ENCODE measurements around the gene SNX20. TPM values are rescaled to one million over a fixed set of nuclear protein-coding genes. Genes with fewer than 3 reads are reported as not detected.

The SNX20 gene
- total RNA-seq, 2 donors from 2014 or later, result 44.0 to 58.9 TPM

DNA sequence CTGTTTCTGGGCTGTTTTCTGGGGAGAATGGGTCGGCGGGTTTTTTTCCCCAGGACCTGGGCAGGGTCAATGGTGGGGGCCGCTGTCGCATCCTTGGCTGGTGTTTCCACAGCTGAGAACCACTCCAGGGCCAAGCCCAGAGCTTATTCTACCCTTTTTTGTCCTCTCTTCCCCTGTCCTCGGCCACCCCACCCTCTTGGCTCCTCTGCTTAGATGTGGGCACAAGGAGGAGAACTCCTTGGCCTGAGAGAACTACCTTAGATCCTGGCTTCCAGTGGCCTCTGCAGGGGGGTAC, 16.3 kb upstream of the SNX20 start:
- ATAC-seq (no peak), DNase-seq (no peak)
- H3K36me3 Mint-ChIP-seq (ENCODE audit: low read depth), result peaks cover 3% of the 10 kb centered on the region
- no peaks in the 10 kb centered on the region for H3K27me3 Mint-ChIP-seq
- peak overlapping the region; percentile 92 for H3K4me3 Mint-ChIP-seq
- peaks cover 70% of the 10 kb centered on the region for H3K4me1 Mint-ChIP-seq
- peak overlapping the region; percentile 98 for H3K27ac Mint-ChIP-seq
- no peaks in the 10 kb centered on the region for H3K9me3 ChIP-seq (ENCODE audit: control insufficient read depth, low read length, poor library complexity, severe bottlenecking)

DNA sequence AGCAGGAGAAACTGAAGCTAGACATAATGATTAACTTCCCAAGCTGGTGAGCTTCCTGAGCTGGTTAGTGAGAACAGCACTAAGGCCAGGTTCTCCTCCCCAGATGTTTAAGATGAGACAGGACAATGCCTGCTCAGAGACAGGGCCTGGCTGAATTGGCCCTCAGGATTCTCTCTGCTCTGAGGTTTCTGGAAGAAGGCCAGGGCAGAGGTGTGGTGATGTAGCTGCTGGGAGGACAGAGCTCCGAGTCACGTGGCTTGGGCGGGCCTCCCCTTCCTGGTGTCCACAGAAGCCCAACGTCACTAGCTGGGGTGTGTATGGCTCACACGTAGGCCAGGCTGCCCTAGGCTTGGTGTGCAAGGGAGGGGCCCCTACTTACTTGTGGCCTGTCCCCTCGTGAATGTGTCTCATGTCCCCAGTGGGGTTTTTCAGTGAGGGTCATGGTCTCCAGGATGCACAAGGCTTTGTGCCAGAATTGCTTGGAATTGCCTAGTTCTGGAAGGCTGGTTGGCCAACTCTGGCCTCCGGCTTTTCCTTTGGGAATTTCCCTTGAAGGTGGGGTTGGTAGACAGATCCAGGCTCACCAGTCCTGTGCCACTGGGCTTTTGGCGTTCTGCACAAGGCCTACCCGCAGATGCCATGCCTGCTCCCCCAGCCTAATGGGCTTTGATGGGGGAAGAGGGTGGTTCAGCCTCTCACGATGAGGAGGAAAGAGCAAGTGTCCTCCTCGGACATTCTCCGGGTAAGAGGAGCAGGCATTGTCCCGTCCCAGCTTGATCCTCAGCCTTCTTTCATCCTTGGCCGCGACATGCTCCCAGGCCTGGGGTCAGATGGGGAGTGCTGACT, 15.7 kb upstream of the SNX20 start:
- ATAC-seq (peak; percentile 70), DNase-seq (peak; percentile 32 to 36 (median 35))
- peaks cover 3% of the 10 kb centered on the region for H3K36me3 Mint-ChIP-seq (ENCODE audit: low read depth)
- peaks cover 71% of the 10 kb centered on the region for H3K4me1 Mint-ChIP-seq
- H3K27ac Mint-ChIP-seq, result peak overlapping the region; percentile 98
- no peaks in the 10 kb centered on the region for H3K9me3 ChIP-seq (ENCODE audit: control insufficient read depth, low read length, poor library complexity, severe bottlenecking)
- no peaks in the 10 kb centered on the region for H3K27me3 Mint-ChIP-seq
- H3K4me3 Mint-ChIP-seq, result peak overlapping the region; percentile 92

DNA sequence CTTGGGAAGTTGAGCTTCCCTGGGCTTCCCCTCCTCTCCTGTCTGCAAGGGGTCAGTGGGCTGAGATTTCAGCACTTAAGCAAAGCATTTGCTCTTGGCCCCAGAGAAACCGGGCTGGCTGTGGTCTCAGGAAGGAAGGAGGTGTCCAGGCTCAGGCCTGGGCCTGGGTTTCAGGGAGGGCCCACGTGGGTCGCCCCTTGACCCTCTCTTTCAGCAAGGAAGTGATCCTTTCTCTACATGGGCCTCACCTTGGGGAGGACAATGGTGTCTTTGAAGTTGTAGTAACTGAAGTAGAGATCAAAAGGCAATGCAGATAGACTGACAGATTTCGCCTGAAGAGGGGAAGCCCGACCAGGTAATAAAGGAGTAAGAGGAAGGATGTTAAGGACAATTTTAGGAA, 15.0 kb upstream of the SNX20 start:
- DNase-seq (no peak), ATAC-seq (no peak)
- Mint-ChIP-seq H3K36me3 (ENCODE audit: low read depth) (peaks cover 3% of the 10 kb centered on the region), H3K4me1 (peaks cover 68% of the 10 kb centered on the region), H3K27me3 (no peaks in the 10 kb centered on the region), H3K4me3 (peak overlapping the region; percentile 92), H3K27ac (peak overlapping the region; percentile 98)
- no peaks in the 10 kb centered on the region for H3K9me3 ChIP-seq (ENCODE audit: control insufficient read depth, low read length, poor library complexity, severe bottlenecking)

DNA sequence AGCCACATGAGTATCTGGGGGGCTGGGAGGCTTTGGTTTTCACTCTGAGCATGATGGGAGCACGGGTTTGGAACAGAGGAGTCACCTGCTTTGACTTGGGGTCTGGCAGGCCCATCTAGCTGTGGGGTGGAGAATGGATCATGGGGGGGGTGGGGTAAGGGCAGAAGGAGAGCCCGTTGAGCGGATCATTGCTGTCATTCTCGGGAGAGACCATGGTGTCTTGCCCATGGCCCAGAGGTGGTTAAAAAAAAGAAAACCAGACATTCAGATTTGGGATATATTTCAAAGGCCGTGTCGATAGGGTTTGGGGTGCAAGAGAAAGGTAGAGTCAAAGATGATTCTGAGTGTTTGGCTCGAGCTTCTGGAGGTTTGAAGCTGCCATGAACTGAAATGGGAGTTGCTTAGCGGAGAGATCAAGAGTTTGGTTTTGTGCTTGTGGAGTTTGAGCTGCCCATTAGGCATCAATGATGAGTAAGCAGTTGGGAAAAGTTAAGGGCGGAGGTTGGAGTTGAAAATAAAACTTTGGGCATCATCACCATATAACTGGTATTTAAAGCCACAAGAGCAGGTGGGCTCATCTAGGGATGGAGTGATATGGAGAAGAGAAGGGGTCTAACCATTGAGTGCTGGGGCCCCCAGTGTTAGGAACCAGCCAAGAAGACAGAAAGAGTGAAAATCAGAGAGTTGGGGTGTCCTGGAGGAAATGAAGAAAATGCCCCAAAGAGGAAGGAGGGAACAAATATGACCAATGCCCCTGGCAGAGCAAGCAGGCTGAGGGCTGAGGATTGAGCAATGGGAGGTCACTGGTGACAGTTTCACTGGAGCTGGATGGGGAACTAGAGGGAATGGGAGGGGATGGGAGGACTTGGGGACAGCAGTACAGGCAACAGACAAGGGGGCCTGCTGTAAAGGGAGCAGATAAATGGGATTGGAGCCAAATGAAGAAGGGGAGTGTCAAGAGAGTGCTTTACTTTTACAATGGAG, 14.2 kb upstream of the SNX20 start:
- no peaks in the 10 kb centered on the region for H3K27me3 Mint-ChIP-seq
- H3K36me3 Mint-ChIP-seq (ENCODE audit: low read depth), result peaks cover 3% of the 10 kb centered on the region
- H3K27ac Mint-ChIP-seq, result peak overlapping the region; percentile 98
- peaks cover 73% of the 10 kb centered on the region for H3K4me1 Mint-ChIP-seq
- peak overlapping the region; percentile 93 for H3K4me3 Mint-ChIP-seq
- DNase-seq (no peak), ATAC-seq (no peak)
- H3K9me3 ChIP-seq (ENCODE audit: control insufficient read depth, low read length, poor library complexity, severe bottlenecking), result no peaks in the 10 kb centered on the region

DNA sequence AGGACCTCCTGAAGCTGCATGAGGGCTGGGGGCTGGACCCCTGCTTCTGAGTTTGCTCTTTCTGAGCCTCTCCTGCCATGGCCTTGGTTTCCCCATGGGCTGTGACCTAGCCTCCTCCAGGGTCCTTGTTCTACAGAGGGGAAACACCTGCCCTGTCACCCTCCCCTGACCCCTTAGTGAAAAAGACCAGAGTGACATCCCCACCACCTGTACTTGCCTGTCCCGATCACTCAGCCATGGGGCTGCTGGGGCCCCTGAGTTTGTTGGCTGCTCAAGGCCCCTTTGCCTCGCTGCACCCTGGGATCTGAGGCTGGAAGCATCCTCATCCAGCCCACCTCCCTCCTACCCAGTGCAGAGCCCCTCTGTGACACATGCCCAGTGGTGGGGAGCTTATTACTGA, 13.1 kb upstream of the SNX20 start:
- ATAC-seq (no peak), DNase-seq (no peak)
- peak overlapping the region; percentile 93 for H3K4me3 Mint-ChIP-seq
- H3K4me1 Mint-ChIP-seq, result peaks cover 62% of the 10 kb centered on the region
- H3K27me3 Mint-ChIP-seq, result no peaks in the 10 kb centered on the region
- peak overlapping the region; percentile 98 for H3K27ac Mint-ChIP-seq
- no peaks in the 10 kb centered on the region for H3K9me3 ChIP-seq (ENCODE audit: control insufficient read depth, low read length, poor library complexity, severe bottlenecking)
- peaks cover 3% of the 10 kb centered on the region for H3K36me3 Mint-ChIP-seq (ENCODE audit: low read depth)

DNA sequence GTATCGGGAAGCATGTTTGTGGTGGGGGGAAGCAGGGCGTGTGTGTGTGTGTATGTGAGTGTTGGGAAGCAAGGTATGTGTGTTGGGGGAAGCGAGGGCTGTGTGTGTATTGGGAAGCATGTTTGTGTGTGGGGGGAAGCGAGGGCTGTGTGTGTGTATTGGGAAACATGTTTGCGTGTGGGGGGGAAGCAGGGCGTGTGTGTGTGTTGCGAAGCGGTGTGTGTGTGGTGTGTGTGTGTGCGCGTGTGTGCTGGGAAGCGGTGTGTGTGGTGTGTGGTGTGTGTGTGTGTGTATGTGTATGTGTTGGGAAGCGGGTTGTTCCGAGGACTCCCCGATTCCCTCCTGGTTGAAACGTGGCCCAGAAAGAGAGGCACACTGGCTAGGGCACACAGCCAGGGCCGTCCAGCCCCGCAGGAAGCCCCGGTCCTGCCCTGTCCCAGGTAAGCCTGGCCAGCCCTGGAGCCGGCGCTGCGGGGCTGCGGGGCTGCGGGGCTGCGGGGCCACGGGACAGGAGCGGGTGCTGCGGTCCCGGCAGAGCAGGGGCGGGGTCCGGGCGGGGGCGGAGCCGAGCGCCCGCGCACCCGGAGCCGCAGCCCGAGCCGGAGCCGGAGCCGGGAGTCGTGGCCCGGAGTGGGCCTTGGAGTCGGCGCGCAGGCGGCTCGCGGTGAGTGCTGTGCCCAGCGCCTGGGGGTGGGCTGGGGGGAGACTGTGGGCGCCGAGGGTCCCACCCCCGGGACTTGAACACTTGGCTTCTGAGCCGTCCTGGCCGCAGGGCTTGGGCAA, 12.1 kb upstream of the SNX20 start, which contains the start of gene NOD2:
NOD2 (plus strand) TSS at position 608 of the 783 bp plus-strand sequence. CDS start 5,890 bp downstream, outside the sequence.
- H3K9me3 ChIP-seq (ENCODE audit: control insufficient read depth, low read length, poor library complexity, severe bottlenecking), result no peaks in the 10 kb centered on the region
- ATAC-seq (peak; percentile 39), DNase-seq (peak in 2 of 3 donors; percentile 41 to 44)
- Mint-ChIP-seq H3K4me1 (peaks cover 53% of the 10 kb centered on the region), H3K36me3 (ENCODE audit: low read depth) (peaks cover 3% of the 10 kb centered on the region), H3K27ac (peak within 1 kb of the TSS; percentile 98), H3K27me3 (no peaks in the 10 kb centered on the region), H3K4me3 (peak within 1 kb of the TSS; percentile 93)

DNA sequence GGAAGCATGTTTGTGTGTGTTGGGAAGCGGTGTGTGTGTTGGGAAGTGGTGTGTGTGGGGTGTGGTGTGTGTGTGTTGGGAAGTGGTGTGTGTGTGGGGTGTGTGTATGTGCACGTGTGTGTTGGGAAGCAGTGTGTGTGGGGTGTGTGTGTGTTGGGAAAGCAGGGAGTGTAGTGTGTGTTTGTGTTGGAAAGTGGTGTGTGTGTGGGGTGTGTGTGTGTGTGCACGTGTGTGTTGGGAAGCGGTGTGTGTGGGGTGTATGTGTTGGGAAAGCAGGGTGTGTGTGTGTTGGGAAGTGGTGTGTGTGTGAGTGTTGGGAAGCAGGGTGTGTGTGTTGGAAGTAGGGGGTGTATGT, 11.5 kb upstream of the SNX20 start:
- no peaks in the 10 kb centered on the region for H3K27me3 Mint-ChIP-seq
- H3K4me3 Mint-ChIP-seq, result peak overlapping the region; percentile 91
- H3K4me1 Mint-ChIP-seq, result peaks cover 50% of the 10 kb centered on the region
- no peak for ATAC-seq
- H3K27ac Mint-ChIP-seq, result peak overlapping the region; percentile 87
- no peak for DNase-seq
- H3K9me3 ChIP-seq (ENCODE audit: control insufficient read depth, low read length, poor library complexity, severe bottlenecking), result no peaks in the 10 kb centered on the region
- H3K36me3 Mint-ChIP-seq (ENCODE audit: low read depth), result peaks cover 3% of the 10 kb centered on the region

DNA sequence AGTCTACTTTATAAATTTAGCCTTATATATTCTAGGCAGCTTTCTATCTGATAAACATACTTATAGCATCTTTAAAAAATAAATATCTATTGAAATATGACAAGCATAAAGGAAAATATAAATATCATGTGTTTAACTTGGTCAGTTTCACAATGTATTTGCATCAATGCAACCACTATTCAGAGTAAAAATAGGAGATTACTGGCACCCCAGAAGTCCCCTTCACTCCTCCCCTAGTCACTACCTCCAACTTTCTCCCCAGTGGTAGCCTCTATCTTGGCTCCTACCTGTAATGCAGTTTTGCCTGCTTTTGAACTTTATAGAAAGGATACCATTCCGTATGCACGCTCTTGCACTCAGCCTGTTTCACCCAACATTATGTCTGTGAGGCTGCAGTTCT, 9.1 kb upstream of the SNX20 start:
- no peak overlapping the region for H3K4me3 Mint-ChIP-seq
- H3K36me3 Mint-ChIP-seq (ENCODE audit: low read depth), result peaks cover 3% of the 10 kb centered on the region
- no peaks in the 10 kb centered on the region for H3K9me3 ChIP-seq (ENCODE audit: control insufficient read depth, low read length, poor library complexity, severe bottlenecking)
- no peak for ATAC-seq
- peaks cover 46% of the 10 kb centered on the region for H3K4me1 Mint-ChIP-seq
- peak overlapping the region; percentile 30 for H3K27ac Mint-ChIP-seq
- H3K27me3 Mint-ChIP-seq, result no peaks in the 10 kb centered on the region
- no peak for DNase-seq

DNA sequence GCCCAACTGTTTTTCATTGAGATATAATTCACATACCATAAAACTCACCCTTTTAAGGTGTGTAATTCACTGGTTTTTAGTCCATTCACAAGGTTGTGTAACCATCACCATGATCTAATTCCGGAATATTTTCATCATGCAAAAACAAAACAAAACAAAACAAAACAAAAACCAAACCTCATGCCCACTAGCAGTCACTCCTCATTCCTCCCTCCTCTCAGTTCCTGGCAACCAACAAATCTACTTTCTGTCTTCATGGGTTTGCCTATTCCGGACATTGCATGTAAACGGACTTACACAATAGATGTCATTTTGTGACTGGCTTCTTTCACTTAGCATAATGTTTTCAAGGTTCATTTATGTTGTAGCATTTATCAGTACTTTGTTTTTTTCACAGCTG, 7.8 kb upstream of the SNX20 start:
- H3K9me3 ChIP-seq (ENCODE audit: control insufficient read depth, low read length, poor library complexity, severe bottlenecking), result no peaks in the 10 kb centered on the region
- DNase-seq (no peak), ATAC-seq (no peak)
- Mint-ChIP-seq H3K36me3 (ENCODE audit: low read depth) (peaks cover 3% of the 10 kb centered on the region), H3K4me1 (peaks cover 48% of the 10 kb centered on the region), H3K4me3 (no peak overlapping the region), H3K27ac (no peak overlapping the region), H3K27me3 (no peaks in the 10 kb centered on the region)

DNA sequence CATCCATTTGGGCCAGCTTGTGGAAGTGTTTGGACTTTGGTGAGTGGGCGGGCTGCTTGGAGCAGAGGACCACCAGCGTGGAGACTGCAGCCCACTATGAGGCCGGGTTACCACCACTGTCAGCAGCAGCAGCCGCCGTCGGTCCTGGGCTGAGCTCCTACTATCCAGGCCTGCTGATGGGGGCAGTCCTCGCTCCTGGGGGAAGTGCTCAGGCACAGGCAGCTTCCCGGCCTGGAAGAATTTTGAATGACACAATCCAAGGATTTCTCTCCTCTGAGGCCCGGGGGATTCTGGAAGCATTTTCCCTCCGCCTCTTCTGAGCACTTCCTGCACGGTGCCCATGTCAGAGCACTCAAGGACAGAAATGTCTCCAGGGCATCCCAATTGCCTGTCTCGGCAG, 7.0 kb upstream of the SNX20 start:
- Mint-ChIP-seq H3K36me3 (ENCODE audit: low read depth) (peaks cover 3% of the 10 kb centered on the region), H3K27me3 (no peaks in the 10 kb centered on the region), H3K4me1 (peaks cover 53% of the 10 kb centered on the region), H3K4me3 (no peak overlapping the region), H3K27ac (no peak overlapping the region)
- no peaks in the 10 kb centered on the region for H3K9me3 ChIP-seq (ENCODE audit: control insufficient read depth, low read length, poor library complexity, severe bottlenecking)
- DNase-seq (no peak), ATAC-seq (no peak)

DNA sequence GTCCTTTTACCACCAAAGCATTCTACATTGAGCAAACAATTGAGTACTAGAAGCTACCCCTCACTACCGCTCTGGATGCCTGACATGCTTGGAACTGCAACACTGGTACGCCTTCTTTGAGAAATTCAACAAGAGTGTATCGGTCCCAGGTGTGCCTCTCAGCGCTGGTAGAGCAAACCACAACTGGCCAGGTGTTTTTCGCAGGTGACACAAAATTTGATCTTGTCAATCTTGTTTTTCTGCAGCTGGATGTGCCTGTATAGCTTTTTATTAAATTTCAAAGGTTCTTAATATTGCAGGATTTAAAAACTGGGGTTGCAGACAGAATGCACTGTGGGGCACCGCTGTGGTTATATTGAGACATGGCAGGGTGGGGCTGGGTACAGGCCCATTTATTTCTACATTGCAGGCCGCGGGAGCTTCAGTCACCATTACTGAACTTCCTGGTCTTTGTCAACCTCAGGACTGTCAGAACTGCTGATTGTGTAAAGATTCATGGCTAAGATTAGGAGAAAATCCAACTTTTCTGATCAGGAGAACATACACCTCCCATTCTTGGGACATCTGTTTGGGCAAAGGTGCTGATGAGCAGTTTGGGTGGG, 4.5 kb upstream of the SNX20 start:
- H3K36me3 Mint-ChIP-seq (ENCODE audit: low read depth), result no peaks in the 10 kb centered on the region

DNA sequence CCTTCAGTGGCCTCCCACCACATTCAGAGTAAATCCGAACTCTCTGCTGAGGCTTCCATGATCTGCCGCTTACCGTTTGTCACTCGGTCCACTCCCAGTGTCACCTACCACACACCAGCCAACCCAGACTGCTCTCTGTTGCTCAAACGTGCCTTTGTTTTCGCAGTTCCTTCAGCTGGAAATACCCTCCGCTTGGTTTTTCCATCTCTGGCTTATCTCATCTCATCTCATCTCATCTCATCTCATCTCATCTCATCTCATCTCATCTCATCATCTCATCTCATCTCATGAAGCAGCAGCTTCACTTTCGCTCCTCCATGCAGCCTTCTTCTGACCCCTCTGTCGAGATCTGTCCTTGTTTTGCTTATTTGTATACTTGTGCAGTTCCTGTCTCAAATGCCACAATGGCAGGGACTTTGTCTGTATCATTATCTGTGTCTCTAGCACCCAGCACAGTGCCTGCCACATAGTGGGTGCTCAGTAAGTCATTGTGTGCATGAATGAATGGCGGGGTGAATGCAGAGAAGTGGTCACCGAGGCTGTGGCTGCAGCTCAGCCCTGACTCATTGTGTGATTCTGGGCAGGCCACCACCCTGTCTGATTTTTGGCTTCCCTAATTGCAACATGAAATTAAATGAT, 3.8 kb upstream of the SNX20 start:
- H3K27me3 Mint-ChIP-seq, result no peaks in the 10 kb centered on the region
- no peak for DNase-seq
- peak; percentile 55 for ATAC-seq
- no peaks in the 10 kb centered on the region for H3K9me3 ChIP-seq (ENCODE audit: control insufficient read depth, low read length, poor library complexity, severe bottlenecking)
- H3K4me3 Mint-ChIP-seq, result peak overlapping the region; percentile 84
- H3K36me3 Mint-ChIP-seq (ENCODE audit: low read depth), result no peaks in the 10 kb centered on the region
- peak overlapping the region; percentile 99 for H3K27ac Mint-ChIP-seq
- peaks cover 53% of the 10 kb centered on the region for H3K4me1 Mint-ChIP-seq

More for the DNA sequence above, 4.5 kb upstream of the SNX20 start:
- Mint-ChIP-seq H3K27me3 (no peaks in the 10 kb centered on the region), H3K4me3 (peak overlapping the region; percentile 84), H3K4me1 (peaks cover 50% of the 10 kb centered on the region), H3K27ac (peak overlapping the region; percentile 99)
- H3K9me3 ChIP-seq (ENCODE audit: control insufficient read depth, low read length, poor library complexity, severe bottlenecking), result no peaks in the 10 kb centered on the region
- DNase-seq (no peak), ATAC-seq (peak; percentile 2)
